Nephron (organoid): ENCODE results near the gene DST.

Source experiments
- H3K27ac Mint-ChIP-seq, 3 experiments: 2 replicates each; pipeline ENCODE4 v1.8.0; 2020; ENCODE audit warnings: mixed read lengths in 3 of 3, mild to moderate bottlenecking in 2 of 3, moderate library complexity in 1 of 3
- H3K27me3 Mint-ChIP-seq: 2 replicates; pipeline ENCODE4 v1.8.0; 2021; ENCODE audit warnings: low read depth, mild to moderate bottlenecking, moderate library complexity, mixed read lengths
- H3K36me3 Mint-ChIP-seq: 2 replicates; pipeline ENCODE4 v1.8.0; 2020; ENCODE audit warnings: low read depth, mixed read lengths
- H3K4me1 Mint-ChIP-seq: 2 replicates; pipeline ENCODE4 v1.8.0; 2020; ENCODE audit warnings: mixed read lengths
- H3K4me3 Mint-ChIP-seq, 3 experiments: 2 replicates each; pipeline ENCODE4 v1.8.0; 2020; ENCODE audit warnings: mild to moderate bottlenecking in 3 of 3, mixed read lengths in 3 of 3, moderate library complexity in 2 of 3
- H3K9me3 Mint-ChIP-seq: 2 replicates; pipeline ENCODE4 v1.8.0; 2020; ENCODE audit warnings: mixed read lengths
- CTCF ChIP-seq, 3 experiments: fragments of 200-600 bp; sonication (generic); IDR thresholded peaks; one replicate each; pipeline ENCODE4 v1.5.0; 2021; ENCODE audit warnings: antibody characterized with exemption in 3 of 3; ENCODE audit not compliant: unreplicated experiment in 3 of 3

Gene DST

GRCh38 chr6:56481957-56482356, 160.7 kb downstream of the DST start:
- H3K4me1 Mint-ChIP-seq = peaks cover 8% of the 10 kb centered on the region
- H3K9me3 Mint-ChIP-seq = peaks cover 8% of the 10 kb centered on the region
- no peak overlapping the region for H3K27ac Mint-ChIP-seq
- H3K36me3 Mint-ChIP-seq = peaks cover 72% of the 10 kb centered on the region
- no peaks in the 10 kb centered on the region for H3K27me3 Mint-ChIP-seq
- no peak for TF ChIP-seq CTCF (IDR thresholded peaks at IDR 0.05; ENCODE audit: unreplicated experiment in 3 of 3)
- H3K4me3 Mint-ChIP-seq = no peak overlapping the region

GRCh38 chr6:56480654-56481337, 161.9 kb downstream of the DST start:
- peaks cover 13% of the 10 kb centered on the region for H3K4me1 Mint-ChIP-seq
- H3K27ac Mint-ChIP-seq = peak overlapping the region in 1 of 3 experiments; percentile 35
- TF ChIP-seq CTCF (IDR thresholded peaks at IDR 0.05; ENCODE audit: unreplicated experiment in 3 of 3) = no peak
- H3K4me3 Mint-ChIP-seq = no peak overlapping the region
- peaks cover 8% of the 10 kb centered on the region for H3K9me3 Mint-ChIP-seq
- H3K36me3 Mint-ChIP-seq = peaks cover 71% of the 10 kb centered on the region
- no peaks in the 10 kb centered on the region for H3K27me3 Mint-ChIP-seq

GRCh38 chr6:56480246-56480645, 162.4 kb downstream of the DST start:
- TF ChIP-seq CTCF (IDR thresholded peaks at IDR 0.05; ENCODE audit: unreplicated experiment in 3 of 3) = no peak
- Mint-ChIP-seq H3K27ac (no peak overlapping the region), H3K36me3 (peaks cover 73% of the 10 kb centered on the region), H3K4me3 (no peak overlapping the region), H3K4me1 (peaks cover 17% of the 10 kb centered on the region), H3K9me3 (peaks cover 8% of the 10 kb centered on the region), H3K27me3 (no peaks in the 10 kb centered on the region)

GRCh38 chr6:56479381-56479780, 163.3 kb downstream of the DST start:
- TF ChIP-seq CTCF (IDR thresholded peaks at IDR 0.05; ENCODE audit: unreplicated experiment in 3 of 3) = no peak
- Mint-ChIP-seq H3K9me3 (peaks cover 8% of the 10 kb centered on the region), H3K36me3 (peaks cover 70% of the 10 kb centered on the region), H3K4me3 (no peak overlapping the region), H3K27me3 (no peaks in the 10 kb centered on the region), H3K4me1 (peaks cover 10% of the 10 kb centered on the region), H3K27ac (no peak overlapping the region)

- Mint-ChIP-seq H3K4me3 (no peak overlapping the region), H3K9me3 (peaks cover 8% of the 10 kb centered on the region), H3K27ac (no peak overlapping the region), H3K27me3 (no peaks in the 10 kb centered on the region), H3K4me1 (peaks cover 10% of the 10 kb centered on the region), H3K36me3 (peaks cover 77% of the 10 kb centered on the region)
- TF ChIP-seq CTCF (IDR thresholded peaks at IDR 0.05; ENCODE audit: unreplicated experiment in 3 of 3) = no peak
Measured at GRCh38 chr6:56478202-56478601, 164.5 kb downstream of the DST start.

GRCh38 chr6:56477241-56477640, 165.4 kb downstream of the DST start:
- Mint-ChIP-seq H3K27ac (peak overlapping the region in 1 of 3 experiments; percentile 15), H3K9me3 (peaks cover 8% of the 10 kb centered on the region), H3K4me1 (peaks cover 10% of the 10 kb centered on the region), H3K36me3 (peaks cover 78% of the 10 kb centered on the region), H3K27me3 (no peaks in the 10 kb centered on the region), H3K4me3 (no peak overlapping the region)
- TF ChIP-seq CTCF (IDR thresholded peaks at IDR 0.05; ENCODE audit: unreplicated experiment in 3 of 3) = no peak
